ENCODE results near the gene PRDM15. TPM values are rescaled to one million over a fixed set of nuclear protein-coding genes. Genes with fewer than 3 reads are reported as not detected.

The PRDM15 gene
- total RNA-seq, 2 experiments from 2014 or later = 13.2 to 14.5 TPM

DNA sequence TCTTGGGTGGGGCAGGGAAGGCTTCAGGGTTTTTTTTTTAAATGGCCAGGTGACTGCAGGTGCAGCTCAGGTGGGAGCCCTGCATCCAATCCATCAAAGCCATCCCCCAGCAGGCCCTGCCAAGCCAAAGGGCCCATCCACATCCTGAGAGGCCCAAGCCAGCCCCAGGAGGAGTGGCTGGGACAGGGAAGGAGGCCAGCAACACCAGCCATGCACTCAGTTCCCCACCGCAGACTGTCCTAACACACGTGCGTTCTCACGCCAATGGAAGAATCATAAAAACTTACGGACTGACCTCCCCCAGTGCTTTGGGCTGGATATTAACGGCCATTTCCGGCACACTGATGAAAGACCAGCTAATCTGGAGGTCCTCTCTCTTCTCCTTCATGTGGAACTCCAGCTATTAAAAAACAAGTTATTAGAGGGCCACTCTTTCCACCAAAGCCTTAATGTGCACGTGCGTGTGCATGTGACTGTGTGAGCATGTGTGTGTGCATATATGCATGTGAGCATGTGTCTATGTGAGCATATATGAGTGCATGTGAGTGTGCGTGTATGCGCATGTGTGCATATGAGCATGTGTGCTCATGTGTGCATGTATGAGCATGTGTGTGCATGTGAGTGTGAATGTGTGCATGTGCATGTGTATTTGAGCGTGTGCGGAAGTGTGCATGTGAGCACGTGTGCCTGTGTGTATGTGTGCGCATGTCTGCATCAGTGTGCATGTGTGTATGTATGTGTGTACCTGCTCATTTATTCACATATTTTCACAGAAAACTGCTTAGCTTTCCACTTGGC is 39.6 kb upstream of the PRDM15 start:
- Mint-ChIP-seq H3K27ac (no peak overlapping the region), H3K4me1 (ENCODE audit: low read depth) (peaks cover 16% of the 10 kb centered on the region), H3K4me3 (no peak overlapping the region), H3K36me3 (ENCODE audit: low read depth) (peaks cover 12% of the 10 kb centered on the region), H3K9me3 (no peaks in the 10 kb centered on the region), H3K27me3 (no peaks in the 10 kb centered on the region)
- POLR2A ChIA-PET = no interaction called here
- CTCF ChIA-PET = no interaction called here
- DNase-seq (no peak), ATAC-seq (no peak)
- intact Hi-C loops (cut with micrococcal nuclease) = no loop called here
- TF ChIP-seq, protein P1, sequence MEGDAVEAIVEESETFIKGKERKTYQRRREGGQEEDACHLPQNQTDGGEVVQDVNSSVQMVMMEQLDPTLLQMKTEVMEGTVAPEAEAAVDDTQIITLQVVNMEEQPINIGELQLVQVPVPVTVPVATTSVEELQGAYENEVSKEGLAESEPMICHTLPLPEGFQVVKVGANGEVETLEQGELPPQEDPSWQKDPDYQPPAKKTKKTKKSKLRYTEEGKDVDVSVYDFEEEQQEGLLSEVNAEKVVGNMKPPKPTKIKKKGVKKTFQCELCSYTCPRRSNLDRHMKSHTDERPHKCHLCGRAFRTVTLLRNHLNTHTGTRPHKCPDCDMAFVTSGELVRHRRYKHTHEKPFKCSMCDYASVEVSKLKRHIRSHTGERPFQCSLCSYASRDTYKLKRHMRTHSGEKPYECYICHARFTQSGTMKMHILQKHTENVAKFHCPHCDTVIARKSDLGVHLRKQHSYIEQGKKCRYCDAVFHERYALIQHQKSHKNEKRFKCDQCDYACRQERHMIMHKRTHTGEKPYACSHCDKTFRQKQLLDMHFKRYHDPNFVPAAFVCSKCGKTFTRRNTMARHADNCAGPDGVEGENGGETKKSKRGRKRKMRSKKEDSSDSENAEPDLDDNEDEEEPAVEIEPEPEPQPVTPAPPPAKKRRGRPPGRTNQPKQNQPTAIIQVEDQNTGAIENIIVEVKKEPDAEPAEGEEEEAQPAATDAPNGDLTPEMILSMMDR (IDR thresholded peaks at IDR 0.05) = no peak

DNA sequence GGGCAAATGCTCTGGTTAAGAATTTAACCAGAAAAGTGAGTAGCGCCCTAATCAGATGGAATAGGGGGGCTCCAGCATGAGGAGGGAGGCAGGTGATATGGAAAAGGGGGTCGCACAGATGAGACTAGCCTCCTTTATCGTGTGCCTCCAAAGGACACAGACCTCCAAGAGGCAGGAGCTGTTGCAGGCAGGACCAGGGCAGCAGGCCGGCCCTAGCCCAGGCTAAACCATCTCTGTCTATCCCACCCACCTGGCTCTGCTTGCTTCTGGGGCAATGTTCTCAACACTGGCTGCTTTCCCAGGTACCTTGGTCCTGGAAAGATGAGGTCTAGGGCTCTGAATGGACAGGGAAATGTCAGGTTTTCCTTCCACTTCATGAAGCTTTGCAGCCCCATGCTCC is 38.4 kb upstream of the PRDM15 start:
- ChIA-PET CTCF (interaction anchor here (1.0 kb wide), 1 partner anchor 100 kb away, joined by 3 read pairs; no protein-coding TSS in a partner anchor), POLR2A (no interaction called here)
- ATAC-seq = no peak
- Mint-ChIP-seq H3K27ac (no peak overlapping the region), H3K4me3 (no peak overlapping the region), H3K4me1 (ENCODE audit: low read depth) (peaks cover 8% of the 10 kb centered on the region), H3K27me3 (no peaks in the 10 kb centered on the region), H3K9me3 (no peaks in the 10 kb centered on the region), H3K36me3 (ENCODE audit: low read depth) (peaks cover 12% of the 10 kb centered on the region)
- no peak for DNase-seq
- TF ChIP-seq, protein P1 (IDR thresholded peaks at IDR 0.05) = no peak
- intact Hi-C loops (cut with micrococcal nuclease) = no loop called here

DNA sequence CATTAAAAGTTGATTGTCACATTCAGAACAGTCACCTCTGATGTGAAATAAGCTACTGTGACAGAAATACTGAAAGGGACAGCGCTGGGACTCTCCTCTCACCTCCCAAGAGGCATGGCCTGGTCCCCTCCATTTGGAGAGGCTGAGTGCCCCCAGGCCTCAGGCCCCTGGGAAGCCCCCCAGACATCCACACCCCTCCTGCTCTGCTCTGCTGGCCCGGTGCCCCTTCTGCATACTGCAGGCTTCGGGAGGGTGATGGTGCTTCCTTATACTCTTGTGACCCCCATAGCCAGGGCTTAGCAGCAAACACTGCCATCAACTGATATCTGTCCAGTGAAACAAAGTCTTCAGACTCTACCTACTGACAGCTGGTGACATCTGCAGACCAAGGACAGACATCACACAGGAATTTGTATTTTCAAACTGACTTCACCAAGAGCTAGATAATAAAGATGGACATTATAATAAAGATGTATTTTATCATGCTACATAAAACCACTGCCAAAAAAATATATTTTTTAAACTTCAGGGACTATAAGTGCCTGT is 37.8 kb upstream of the PRDM15 start:
- Mint-ChIP-seq H3K4me1 (ENCODE audit: low read depth) (peaks cover 5% of the 10 kb centered on the region), H3K36me3 (ENCODE audit: low read depth) (peaks cover 12% of the 10 kb centered on the region), H3K27me3 (no peaks in the 10 kb centered on the region), H3K4me3 (no peak overlapping the region), H3K27ac (no peak overlapping the region), H3K9me3 (no peaks in the 10 kb centered on the region)
- intact Hi-C loops (cut with micrococcal nuclease) = no loop called here
- CTCF ChIA-PET = interaction anchor here (1.0 kb wide), 1 partner anchor 100 kb away, joined by 3 read pairs; no protein-coding TSS in a partner anchor
- ATAC-seq (no peak), DNase-seq (no peak)
- POLR2A ChIA-PET = no interaction called here
- TF ChIP-seq, protein P1 (IDR thresholded peaks at IDR 0.05) = no peak

DNA sequence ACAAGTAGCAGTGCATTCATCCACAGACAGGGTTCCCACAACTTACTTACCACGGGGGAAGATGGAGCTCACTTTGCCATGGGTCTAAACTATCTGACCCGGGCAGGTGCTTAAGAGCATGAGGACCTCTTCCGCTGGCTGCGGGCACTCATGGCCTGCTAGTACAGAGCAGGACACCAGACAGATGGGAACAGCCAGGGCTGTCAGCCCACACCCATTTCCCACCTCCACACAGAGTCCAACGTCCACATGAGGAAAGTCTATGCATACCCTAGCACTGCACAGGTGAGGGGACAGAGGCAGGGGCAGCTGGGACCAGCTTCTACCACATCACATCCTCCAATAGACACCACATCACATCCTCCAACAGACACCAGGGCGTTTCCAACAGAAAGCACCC is 35.8 kb upstream of the PRDM15 start:
- H3K9me3 Mint-ChIP-seq = no peaks in the 10 kb centered on the region
- TF ChIP-seq, protein P1 (IDR thresholded peaks at IDR 0.05) = no peak
- H3K4me3 Mint-ChIP-seq = no peak overlapping the region
- H3K27ac Mint-ChIP-seq = no peak overlapping the region
- ATAC-seq = no peak
- no peaks in the 10 kb centered on the region for H3K27me3 Mint-ChIP-seq
- ChIA-PET POLR2A (interaction anchor here (0.7 to 0.8 kb wide), 2 partner anchors 9 to 36 kb away, joined by 3 read pairs; partner anchors contain the start of gene PRDM15), CTCF (interaction anchor here (1.0 kb wide), 1 partner anchor 193 kb away, joined by 3 read pairs; no protein-coding TSS in a partner anchor)
- DNase-seq = no peak
- intact Hi-C loops (cut with micrococcal nuclease) = no loop called here
- H3K36me3 Mint-ChIP-seq (ENCODE audit: low read depth) = peaks cover 12% of the 10 kb centered on the region
- no peaks in the 10 kb centered on the region for H3K4me1 Mint-ChIP-seq (ENCODE audit: low read depth)

DNA sequence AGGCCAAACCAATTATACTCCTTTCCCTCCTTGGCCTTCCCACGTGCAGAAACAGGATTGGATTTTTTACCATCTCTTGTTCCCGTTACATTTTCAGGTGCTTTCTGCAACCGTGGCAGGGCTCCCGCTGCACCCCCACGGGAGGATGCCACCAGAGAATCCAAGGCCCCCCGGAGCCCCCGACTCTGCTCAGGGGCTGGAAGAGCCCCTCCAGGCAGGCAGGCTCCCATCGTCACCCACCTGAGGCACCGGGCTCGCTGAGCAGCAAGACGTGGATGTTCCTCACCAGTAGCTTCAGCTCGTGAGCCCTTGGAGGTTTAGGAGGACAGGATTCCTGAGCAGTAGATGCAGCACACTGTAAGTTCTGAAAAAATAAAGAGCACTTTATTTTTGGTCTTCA is 35.2 kb upstream of the PRDM15 start:
- H3K27ac Mint-ChIP-seq = no peak overlapping the region
- no peaks in the 10 kb centered on the region for H3K9me3 Mint-ChIP-seq
- POLR2A ChIA-PET = interaction anchor here (0.7 to 0.8 kb wide), 2 partner anchors 10 to 35 kb away, joined by 3 read pairs; partner anchors contain the start of gene PRDM15
- DNase-seq (no peak), ATAC-seq (no peak)
- no peaks in the 10 kb centered on the region for H3K4me1 Mint-ChIP-seq (ENCODE audit: low read depth)
- peaks cover 12% of the 10 kb centered on the region for H3K36me3 Mint-ChIP-seq (ENCODE audit: low read depth)
- H3K27me3 Mint-ChIP-seq = no peaks in the 10 kb centered on the region
- CTCF ChIA-PET = interaction anchor here (1.0 kb wide), 1 partner anchor 193 kb away, joined by 3 read pairs; no protein-coding TSS in a partner anchor
- TF ChIP-seq, protein P1 (IDR thresholded peaks at IDR 0.05) = no peak
- H3K4me3 Mint-ChIP-seq = no peak overlapping the region
- intact Hi-C loops (cut with micrococcal nuclease) = no loop called here
